ENCODE data around the gene DHFR.
"Not testable (repeated sequence)": the region's sequence is repeated elsewhere in the genome, so short reads cannot be mapped to it uniquely, and the experiment has no call there.

The DHFR gene

DNA sequence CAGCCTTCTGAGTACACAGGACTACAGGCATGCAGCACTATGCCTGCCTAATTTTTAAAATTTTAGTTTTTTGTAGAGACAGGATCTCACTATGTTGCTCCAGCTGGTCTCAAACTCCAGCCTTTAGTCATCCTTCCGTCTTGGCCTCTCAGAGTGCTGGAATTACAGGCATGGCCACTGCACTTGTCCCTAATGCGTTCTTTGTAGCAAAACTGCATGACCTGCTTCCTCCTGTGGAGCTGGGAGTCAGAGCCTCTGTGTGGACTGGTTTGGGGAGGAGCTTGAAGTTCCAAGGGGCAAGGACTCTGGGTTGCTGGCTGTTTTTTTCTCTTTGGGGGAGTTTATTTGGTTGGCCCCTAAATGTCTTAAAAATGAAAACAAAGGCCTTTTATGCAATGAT is 62.0 kb downstream of the DHFR start:
- DNase-seq, result no peak

DNA sequence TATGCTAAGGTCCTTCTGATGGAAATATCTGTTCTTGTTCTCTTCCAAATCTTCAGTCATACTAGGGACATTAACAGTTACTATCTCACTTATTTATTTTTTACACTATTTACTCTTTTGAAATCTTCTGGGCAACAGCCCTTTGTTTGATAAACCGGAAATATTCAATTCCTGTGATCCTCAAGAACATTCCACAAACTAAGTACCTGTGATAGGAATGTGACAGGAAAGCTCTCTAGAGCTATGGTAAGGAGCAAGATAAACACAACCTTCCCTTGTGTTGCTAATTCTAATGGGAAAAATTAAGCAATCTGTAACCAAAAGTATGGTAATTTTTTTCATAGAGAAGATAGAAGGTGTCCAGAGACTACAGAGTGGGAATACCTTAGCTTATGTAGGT is 62.7 kb downstream of the DHFR start:
- DNase-seq, result no peak

DNA sequence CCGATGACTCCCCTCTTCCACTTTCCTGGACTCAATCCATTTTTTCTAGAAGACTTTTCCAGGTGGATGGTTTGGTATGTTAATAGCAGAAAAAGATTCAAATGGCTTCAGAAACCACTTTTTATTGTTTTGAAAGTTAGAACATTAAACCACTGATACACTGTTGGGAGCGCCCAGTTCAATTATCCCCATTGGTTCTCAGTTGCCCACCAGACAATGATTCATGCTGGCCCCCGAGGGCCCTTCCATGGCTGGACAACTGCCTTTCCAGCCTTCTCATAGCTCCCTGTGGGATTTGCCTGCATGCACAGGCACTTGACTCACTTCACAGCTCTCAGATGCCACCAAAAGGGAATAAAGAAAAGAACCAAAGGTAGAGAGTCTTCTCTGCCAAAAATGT is 63.4 kb downstream of the DHFR start:
- no peak for DNase-seq

DNA sequence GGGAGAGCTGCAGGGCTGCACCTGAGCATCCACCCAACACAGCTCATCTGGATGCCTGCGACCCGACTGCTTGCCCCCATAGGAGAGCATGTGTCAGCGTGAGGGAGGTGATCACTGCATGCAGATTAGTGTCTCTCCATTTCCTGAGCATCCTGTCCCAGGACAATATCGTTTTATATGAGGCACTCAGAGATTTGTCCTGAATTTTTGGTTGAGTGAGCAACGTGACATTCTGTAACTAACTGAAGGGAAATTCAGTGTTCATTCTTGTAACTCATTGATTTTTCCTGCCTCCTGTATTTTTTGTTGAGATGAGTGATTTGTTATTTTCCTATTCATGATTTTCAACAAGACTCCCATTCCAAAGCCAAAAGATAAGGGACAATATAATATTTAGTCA is 64.0 kb downstream of the DHFR start:
- no peak for DNase-seq

DNA sequence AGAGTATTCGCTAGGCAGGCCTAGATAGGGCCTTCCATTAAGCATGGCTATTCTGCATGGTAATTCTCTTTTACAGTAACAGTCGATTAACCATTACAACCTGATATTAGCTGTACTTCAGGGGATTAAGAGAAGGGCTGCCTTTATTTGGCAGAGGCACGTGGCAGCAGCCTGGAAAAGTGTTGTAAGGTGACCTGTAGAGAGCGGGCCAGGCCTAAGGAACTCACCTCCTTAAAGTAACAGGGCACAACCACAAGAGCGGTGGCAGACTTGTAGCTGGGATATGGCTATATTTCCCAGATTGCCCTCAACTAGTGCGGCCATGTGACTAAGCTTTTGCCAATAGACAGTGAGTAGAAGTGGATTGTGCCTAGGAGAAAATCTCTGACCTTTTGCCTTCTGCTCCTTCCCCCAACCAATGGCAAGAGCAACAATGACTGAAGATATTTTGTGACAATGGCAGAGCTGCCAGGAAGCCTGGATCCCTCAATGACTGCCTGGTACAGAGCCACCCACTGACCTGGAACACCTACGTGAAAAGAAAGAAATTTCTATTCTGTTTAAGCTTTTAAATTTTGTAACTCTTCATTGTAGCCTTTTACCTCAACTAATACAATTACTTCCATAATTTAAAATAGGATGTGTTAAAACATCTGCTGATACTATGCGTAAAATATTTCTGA is 65.8 kb downstream of the DHFR start:
- DNase-seq, result no peak

DNA sequence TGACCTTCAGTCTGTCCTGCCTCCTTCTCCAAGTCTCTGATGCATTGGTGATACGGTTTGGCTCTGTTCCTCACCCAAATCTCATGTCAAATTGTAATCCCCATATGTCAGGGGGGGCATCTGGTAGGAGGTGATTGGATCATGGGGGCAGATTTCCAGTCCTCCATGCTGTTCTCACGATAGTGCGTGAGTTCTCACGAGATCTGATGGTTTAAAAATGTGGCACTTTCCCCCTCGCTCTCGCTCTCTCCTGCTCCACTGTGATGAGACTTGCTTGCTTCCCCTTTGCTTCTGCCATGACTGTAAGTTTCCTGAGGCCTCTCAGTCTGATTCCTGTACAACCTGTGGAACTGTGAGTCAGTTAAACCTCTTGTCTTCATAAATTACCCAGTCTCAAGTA is 70.0 kb downstream of the DHFR start:
- DNase-seq, result no peak

DNA sequence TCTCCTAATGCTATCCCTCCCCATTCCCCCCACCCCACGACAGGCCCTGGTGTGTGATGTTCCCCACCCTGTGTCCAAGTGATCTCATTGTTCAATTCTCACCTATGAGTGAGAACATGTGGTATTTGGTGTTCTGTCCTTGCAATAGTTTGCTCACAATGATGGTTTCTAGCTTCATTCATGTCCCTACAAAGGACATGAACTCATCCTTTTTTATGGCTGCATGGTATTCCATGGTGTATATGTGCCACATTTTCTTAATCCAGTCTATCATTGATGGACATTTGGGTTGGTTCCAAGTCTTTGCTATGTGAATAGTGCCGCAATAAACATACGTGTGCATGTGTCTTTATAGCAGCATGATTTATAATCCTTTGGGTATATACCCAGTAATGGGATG is 74.5 kb downstream of the DHFR start:
- DNase-seq, result not testable (repeated sequence)

DNA sequence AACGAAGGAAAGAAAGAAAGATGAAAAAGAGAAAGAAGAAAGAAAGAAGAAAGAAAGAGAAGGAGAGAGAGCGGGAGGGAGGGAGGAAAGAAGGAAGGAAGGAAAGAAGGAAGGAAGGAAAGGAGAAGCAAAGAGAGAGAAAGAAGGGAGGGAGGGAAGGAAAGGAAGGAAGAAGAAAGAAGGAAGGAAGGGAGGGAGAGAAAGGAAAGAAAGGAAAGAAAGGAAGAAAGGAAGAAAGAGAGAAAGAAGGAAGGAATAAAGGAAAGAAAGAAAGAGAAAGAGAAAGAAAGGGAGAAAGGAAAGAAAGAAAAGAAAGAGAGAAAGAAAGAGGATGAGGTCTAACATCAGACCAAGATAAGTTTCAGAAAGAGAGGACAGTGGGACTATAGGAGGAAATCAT is 75.7 kb downstream of the DHFR start:
- no peak for DNase-seq

DNA sequence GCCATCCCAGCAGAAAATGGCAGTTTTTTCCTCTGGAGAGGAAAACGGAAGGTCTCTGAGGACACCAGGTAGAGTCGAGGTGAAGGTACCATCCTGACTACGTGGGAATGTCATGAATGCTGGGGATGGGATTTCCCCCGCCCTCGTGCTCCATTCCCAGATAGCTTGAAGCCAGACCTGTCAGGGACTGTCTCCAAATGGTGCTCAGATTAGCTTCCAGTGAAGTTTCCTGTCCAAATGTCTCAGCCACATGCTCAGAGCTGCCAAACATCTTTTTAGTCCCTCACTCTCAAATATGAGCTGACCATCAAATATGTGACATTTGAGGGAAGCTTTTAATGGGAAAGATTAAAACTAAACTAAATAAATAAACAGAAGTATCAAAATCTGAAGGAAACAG is 77.1 kb downstream of the DHFR start:
- DNase-seq, result no peak

DNA sequence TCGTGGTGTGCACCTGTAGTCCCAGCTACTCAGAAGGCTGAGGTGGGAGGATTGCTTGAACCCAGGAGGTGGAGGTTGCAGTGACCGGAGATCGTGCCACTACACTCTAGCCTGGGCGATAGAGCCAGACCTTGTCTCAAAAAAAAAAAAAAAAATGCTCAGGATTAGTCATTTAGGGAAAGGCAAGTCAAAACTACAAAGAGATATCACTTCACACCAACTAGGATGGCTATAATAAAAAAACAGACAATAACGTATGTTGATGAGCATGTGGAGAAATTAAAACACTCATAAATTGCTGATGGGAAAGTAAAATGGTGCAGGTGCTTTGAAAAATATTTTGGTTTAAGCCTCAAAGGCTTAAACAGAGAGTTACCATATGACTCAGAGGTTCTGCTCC is 78.4 kb downstream of the DHFR start:
- DNase-seq, result no peak
